Measurements from ENCODE around the gene GLIS2. TPM values are rescaled to one million over a fixed set of nuclear protein-coding genes. Genes with fewer than 3 reads are reported as not detected.

The GLIS2 gene
- total and polyA plus RNA-seq, 4 donors, result 0.68 to 1.4 (median 1.1) TPM

GRCh38 chr16:4324492-4325252 lies 8.8 kb downstream of the GLIS2 start:
- Histone ChIP-seq H3K27ac (ENCODE audit: low read depth in 1 of 2, low read length in 2 of 2) (no peak overlapping the region), H3K36me3 (ENCODE audit: control insufficient read depth in 4 of 4, insufficient read depth in 3 of 4, low read depth in 1 of 4, low read length in 3 of 4) (no peaks in the 10 kb centered on the region), H3K4me1 (ENCODE audit: control insufficient read depth in 4 of 4, insufficient read depth in 4 of 4, low read length in 3 of 4) (peaks cover 5 to 51% (median 16%) of the 10 kb centered on the region in 4 donors), H3K4me3 (ENCODE audit: low read depth in 1 of 3, low read length in 3 of 3) (no peak overlapping the region), H3K9ac (ENCODE audit: low read depth in 1 of 2, low read length in 2 of 2) (no peak overlapping the region), H3K9me3 (ENCODE audit: control insufficient read depth in 4 of 4, low read length in 3 of 4) (no peaks in the 10 kb centered on the region), H3K27me3 (ENCODE audit: control insufficient read depth in 4 of 4, insufficient read depth in 4 of 4, low read length in 3 of 4) (no peaks in the 10 kb centered on the region)
- DNase-seq (ENCODE audit: low spot score), result no peak
- no peak for TF ChIP-seq FOXA1 (IDR thresholded peaks at IDR 0.05)
- no peak for TF ChIP-seq TAF1 (conservative IDR thresholded peaks at IDR 0.05)
- no peak for TF ChIP-seq RAD21 (IDR thresholded peaks at IDR 0.05)
- no peak for TF ChIP-seq REST (IDR thresholded peaks at IDR 0.05)
- TF ChIP-seq NR2F2 (IDR thresholded peaks at IDR 0.05), result no peak
- TF ChIP-seq FOXA2 (IDR thresholded peaks at IDR 0.05), result no peak
- TF ChIP-seq MAX (IDR thresholded peaks at IDR 0.05), result no peak
- no peak for TF ChIP-seq HNF4G (IDR thresholded peaks at IDR 0.05)
- TF ChIP-seq HNF4A (conservative IDR thresholded peaks at IDR 0.05), result no peak
- no peak for TF ChIP-seq CTCF (IDR thresholded peaks at IDR 0.05; ENCODE audit: low read depth, low read length, missing input control)
- TF ChIP-seq ZBTB33 (IDR thresholded peaks at IDR 0.05), result no peak
- no peak for TF ChIP-seq SP1 (IDR thresholded peaks at IDR 0.05)
- TF ChIP-seq JUND (IDR thresholded peaks at IDR 0.05), result no peak
- no peak for TF ChIP-seq EGR1 (IDR thresholded peaks at IDR 0.05; ENCODE audit: low read depth in 2 of 2)
- TF ChIP-seq RXRA (IDR thresholded peaks at IDR 0.05), result no peak
- TF ChIP-seq ATF3 (IDR thresholded peaks at IDR 0.05), result no peak
- no peak for TF ChIP-seq YY1 (IDR thresholded peaks at IDR 0.05)
- TF ChIP-seq GABPA (IDR thresholded peaks at IDR 0.05 in 1 of 2, conservative IDR thresholded peaks at IDR 0.05 in 1 of 2), result no peak
- WGBS, result 84% methylated on average over 22 of the region's 22 CpGs

Data from liver (tissue), 9 donors.